Astrocyte of the cerebellum (primary cell): ENCODE data around the gene ROR1.

Experiments
- DNase-seq: peaks from one replicate; pipeline ENCODE4 v3.0.0-alpha.2; 2011; ENCODE audit warnings: low read depth
- H3K4me3 ChIP-seq: 2 replicates; pipeline ENCODE4 v1.5.1; 2011; ENCODE audit warnings: mild to moderate bottlenecking, low read depth, low read length, moderate library complexity
- CTCF ChIP-seq: IDR thresholded peaks from 2 replicates; pipeline ENCODE4 v1.5.1; 2012; ENCODE audit warnings: low read length, low read depth, moderate library complexity, mild to moderate bottlenecking; ENCODE audit errors: missing control alignments
- in situ Hi-C: cut with HindIII; loops from 2 replicates; pipeline ENCODE4 v1.10.0; 2017; ENCODE audit warnings: low sequenced_read_pairs

ROR1 gene

DNA sequence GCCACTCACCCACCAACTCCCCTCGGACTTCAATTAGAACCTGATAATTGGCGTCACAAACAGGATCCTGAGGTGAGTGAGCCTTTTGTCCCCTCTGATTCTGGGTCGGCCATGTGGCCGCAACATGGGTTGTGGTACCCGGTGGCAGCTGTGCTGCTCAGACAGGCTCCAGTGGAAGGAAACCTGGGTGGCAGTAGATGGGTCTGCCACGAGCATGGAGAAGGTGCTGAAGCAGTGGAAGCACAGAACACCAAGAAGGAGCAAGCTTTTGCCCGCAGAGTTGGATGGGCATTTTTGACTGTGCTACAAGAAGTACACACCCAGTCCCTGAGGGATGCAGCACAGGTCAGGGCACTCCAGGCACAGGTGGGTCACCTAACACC lies 413.1 kb downstream of the ROR1 start:
- in situ Hi-C loops, result no loop called here
- no peak for DNase-seq
- no peak overlapping the region for H3K4me3 ChIP-seq
- TF ChIP-seq CTCF, result no peak

DNA sequence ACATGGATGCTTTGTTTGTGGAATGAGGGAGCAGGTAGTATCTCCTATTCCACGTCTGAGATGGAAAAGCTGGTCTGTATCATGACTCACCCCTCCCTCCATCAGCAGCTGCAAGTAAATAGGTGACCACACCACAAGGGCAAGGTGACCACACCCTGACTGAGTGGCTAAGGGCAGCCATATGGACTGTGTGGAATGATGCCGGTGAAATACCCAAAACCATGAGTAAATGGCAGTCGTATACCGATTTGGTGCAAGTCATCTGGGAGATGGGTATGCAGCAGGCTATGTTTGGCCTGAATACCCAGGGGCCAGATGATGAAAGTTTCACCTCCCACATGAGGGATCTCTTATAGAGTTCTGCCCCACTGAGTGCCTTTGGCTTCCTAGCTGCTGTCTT lies 413.8 kb downstream of the ROR1 start:
- in situ Hi-C loops, result no loop called here
- H3K4me3 ChIP-seq, result no peak overlapping the region
- no peak for DNase-seq
- TF ChIP-seq CTCF, result no peak

GRCh38 chr1:64192290-64192689 lies 418.5 kb downstream of the ROR1 start:
- in situ Hi-C loops, result no loop called here
- H3K4me3 ChIP-seq, result no peak overlapping the region
- DNase-seq, result no peak
- no peak for TF ChIP-seq CTCF

- in situ Hi-C loops, result no loop called here
- DNase-seq, result no peak
- TF ChIP-seq CTCF, result no peak
- H3K4me3 ChIP-seq, result no peak overlapping the region
Measured at GRCh38 chr1:64194168-64195080, 420.6 kb downstream of the ROR1 start.

GRCh38 chr1:64195081-64195395 lies 421.2 kb downstream of the ROR1 start:
- in situ Hi-C loops, result no loop called here
- TF ChIP-seq CTCF, result no peak
- H3K4me3 ChIP-seq, result no peak overlapping the region
- DNase-seq, result no peak

DNA sequence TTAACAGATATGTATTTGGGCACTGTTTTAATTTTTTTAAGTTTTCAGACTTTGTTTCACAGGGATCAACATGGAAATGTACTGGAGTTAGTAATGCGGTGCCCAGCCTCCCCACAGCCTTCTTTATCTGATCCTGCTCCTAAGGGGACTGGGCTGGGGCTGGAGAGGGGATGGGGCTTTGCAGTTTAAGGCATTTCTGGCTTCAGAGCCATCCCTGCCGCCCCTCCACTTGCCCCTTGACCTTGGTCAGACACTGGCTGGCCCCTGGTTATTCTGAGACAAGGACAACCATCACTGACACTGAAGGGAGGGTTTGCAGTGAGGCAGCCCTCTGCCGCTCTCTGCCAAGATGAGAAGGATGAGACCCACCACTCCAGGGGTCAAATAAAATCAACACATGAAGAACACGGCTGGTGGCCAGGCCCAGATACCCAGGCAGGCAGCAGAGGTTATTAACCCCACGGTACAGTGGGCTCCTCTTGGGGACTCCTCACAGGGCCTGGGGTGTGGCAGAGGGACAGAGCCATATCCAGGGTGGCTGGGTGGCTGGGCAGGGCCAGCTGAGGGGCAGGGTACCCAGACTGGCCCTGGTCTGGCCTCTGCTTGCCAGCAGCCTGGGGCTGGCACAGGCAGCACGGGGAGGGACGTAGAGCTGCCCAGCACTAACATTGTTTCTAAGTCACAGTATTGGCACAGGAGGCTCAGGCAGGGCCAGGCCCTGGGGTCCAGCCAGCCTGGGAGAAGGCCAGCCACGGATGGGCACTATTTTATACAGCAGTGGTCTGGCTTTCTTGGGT lies 422.5 kb downstream of the ROR1 start:
- in situ Hi-C loops, result no loop called here
- TF ChIP-seq CTCF, result no peak
- H3K4me3 ChIP-seq, result no peak overlapping the region
- DNase-seq, result no peak
